GM12878 (cell line): Measurements from ENCODE around the gene TASOR2. TPM values are rescaled to one million over a fixed set of nuclear protein-coding genes. Genes with fewer than 3 reads are reported as not detected.

ENCODE experiments used
- ATAC-seq: fragments of 200-7000 bp; cut with Tn5 transposase; 3 replicates; pipeline ENCODE4 v1.9.1; 2020; ENCODE audit warnings: mild to moderate bottlenecking, moderate library complexity
- BruUV-seq: library from RNA; stranded (reverse); fragments of 400-500 nt; replicated peaks from 2 replicates; lab custom pipeline; 2021; lab: Mats Ljungman, UMichigan
- CTCF ChIA-PET: fragments of 300-600 bp; sonication (Branson Sonifier 250); formaldehyde crosslinking; extraction: SDS; loops from one replicate; lab custom pipeline; 2021; ENCODE audit warnings: inconsistent platforms; lab: Yijun Ruan, JAX
- POLR2A ChIA-PET: fragments of 350-600 bp; formaldehyde crosslinking; extraction: SDS; loops from one replicate; lab custom pipeline; 2021; ENCODE audit warnings: inconsistent platforms; lab: Charles Lee
- RAD21 ChIA-PET: fragments of 300-600 bp; sonication (Branson Sonifier 250); formaldehyde crosslinking; loops from one replicate; lab custom pipeline; 2023; ENCODE audit warnings: antibody characterized with exemption; ENCODE audit not compliant: unreplicated experiment; lab: Charles Lee
- SMC1A ChIA-PET: fragments of 300-600 bp; sonication (Branson Sonifier 250); formaldehyde crosslinking; loops from one replicate; lab custom pipeline; 2023; ENCODE audit not compliant: unreplicated experiment, uncharacterized antibody; lab: Charles Lee
- DNase-seq: peaks from one replicate; pipeline ENCODE4 v3.0.0-alpha.2; 2011; ENCODE audit warnings: low read depth, low spot score
- FAIRE-seq: peaks from 3 replicates; lab custom pipeline; 2011; peaks lifted over from hg19 to GRCh38; lab: Jason Lieb, UNC
- H2AFZ ChIP-seq: 2 replicates; pipeline ENCODE4 v1.6.0; 2011; ENCODE audit warnings: low read depth, low read length, control low read depth; ENCODE audit not compliant: control insufficient read depth
- H3K27ac ChIP-seq: 2 replicates; pipeline ENCODE4 v1.5.1; 2011; ENCODE audit warnings: control low read depth; ENCODE audit not compliant: control insufficient read depth, insufficient read depth
- H3K27me3 ChIP-seq, 2 experiments: replicated peaks in 1 of 2; 2 replicates each; pipeline versions ENCODE4 v1.6.0 to v1.6.1; 2011; ENCODE audit warnings: low read length in 1 of 2; ENCODE audit not compliant: control insufficient read depth in 2 of 2, insufficient read depth in 2 of 2
- H3K36me3 ChIP-seq, 2 experiments: 2 replicates each; pipeline ENCODE4 v1.5.1; 2011; ENCODE audit warnings: low read length in 1 of 2; ENCODE audit not compliant: control insufficient read depth in 2 of 2, insufficient read depth in 2 of 2
- H3K4me1 ChIP-seq: 2 replicates; pipeline ENCODE4 v1.6.1; 2011; ENCODE audit warnings: mild to moderate bottlenecking, low read length, moderate library complexity, mixed read lengths; ENCODE audit not compliant: control insufficient read depth, insufficient read depth
- H3K4me2 ChIP-seq: 2 replicates; pipeline ENCODE4 v1.6.0; 2011; ENCODE audit warnings: control low read depth; ENCODE audit not compliant: control insufficient read depth, insufficient read depth
- H3K4me3 ChIP-seq: fragments of 200-600 bp; sonication (generic); 2 replicates; pipeline ENCODE4 v1.5.1; 2016
- H3K79me2 ChIP-seq: 2 replicates; pipeline ENCODE4 v1.6.0; 2011; ENCODE audit warnings: low read length; ENCODE audit not compliant: control insufficient read depth, insufficient read depth
- H3K9ac ChIP-seq: 2 replicates; pipeline ENCODE4 v1.8.0; 2011; ENCODE audit warnings: low read length, control low read depth, mixed read lengths; ENCODE audit not compliant: control insufficient read depth, insufficient read depth
- H3K9me3 ChIP-seq: replicated peaks from 3 replicates; pipeline ENCODE4 v1.5.1; 2011; ENCODE audit warnings: mild to moderate bottlenecking, low read length; ENCODE audit not compliant: control insufficient read depth, insufficient read depth
- H4K20me1 ChIP-seq: 2 replicates; pipeline ENCODE4 v1.6.0; 2011; ENCODE audit not compliant: control insufficient read depth, insufficient read depth
- CEBPZ ChIP-seq: fragments of 150-350 bp; IDR thresholded peaks from 2 replicates; pipeline ENCODE4 v1.6.1; 2016; ENCODE audit warnings: low read depth, low read length
- E4F1 ChIP-seq: fragments of 450-650 bp; IDR thresholded peaks from 2 replicates; pipeline ENCODE4 v1.6.1; 2018; ENCODE audit warnings: borderline replicate concordance, mild to moderate bottlenecking; ENCODE audit not compliant: partially characterized antibody
- HDGF ChIP-seq: fragments of 450-650 bp; IDR thresholded peaks from 2 replicates; pipeline ENCODE4 v1.6.1; 2016; ENCODE audit warnings: antibody characterized with exemption
- NFYB ChIP-seq: IDR thresholded peaks from 2 replicates; pipeline ENCODE4 v1.6.1; 2011; ENCODE audit warnings: low read depth, mild to moderate bottlenecking, low read length, improper control_type of control experiment, moderate library complexity; ENCODE audit not compliant: insufficient read depth
- WGBS: methylation state at CpG from one replicate; pipeline ENCODE4 v1.1.6; 2016; ENCODE audit warnings: low lambda C conversion rate; ENCODE audit not compliant: insufficient replicate concordance, insufficient coverage; ENCODE audit errors: missing lambda C conversion rate; 5-methylcytosine and 5-hydroxymethylcytosine counted together
- in situ Hi-C: fragments of 300-500 bp; cut with MboI; formaldehyde crosslinking; loops from 9 replicates; pipeline ENCODE4 v1.14.3; 2018; ENCODE audit warnings: mixed read lengths
- intact Hi-C: fragments of 100-400 bp; cut with micrococcal nuclease; formaldehyde crosslinking; loops from one replicate; pipeline ENCODE4 v1.14.2; 2022; ENCODE audit not compliant: unreplicated experiment
- polyA plus RNA-seq, 11 experiments: library from polyadenylated mRNA; depleted of rRNA in 4 of 11; unstranded in 6 of 11; stranded (reverse) in 5 of 11; fragments of >200 nt; fragmentation: Nextera tagmentation in 4 of 11; fragmentation: Illumina TruSeq in 1 of 11; extraction: Ambion mirVana in 4 of 11; extraction: Trizol in 1 of 11; gene quantifications; 1 replicate in 1 of 11; 2 replicates in 10 of 11; pipeline versions ENCODE4 v1.2.1 to v1.2.3, GENCODE V29; 2011 to 2016; ENCODE audit warnings: inconsistent platforms in 2 of 11, missing spikeins in 2 of 11, low read depth in 1 of 11
- total RNA-seq, 4 experiments: library from RNA; depleted of rRNA in 3 of 4; stranded (reverse); fragments of >200 nt in 3 of 4; fragmentation: Illumina TruSeq in 1 of 4; extraction: Trizol in 1 of 4; gene quantifications; 2 replicates each; pipeline versions ENCODE4 v1.2.1 to v1.2.3, GENCODE V29; 2013 to 2021

Gene TASOR2
- total and polyA plus RNA-seq, 10 of the 15 experiments (the other 5 are each of a cell fraction or from before 2014, with no cell fraction given) = 8.2 to 54.7 (median 31.0) TPM

GRCh38 chr10:5723692-5724091, 39.1 kb downstream of the TASOR2 start:
- Histone ChIP-seq H3K4me2 (no peak overlapping the region), H3K9ac (no peak overlapping the region), H4K20me1 (no peaks in the 10 kb centered on the region), H3K9me3 (no peaks in the 10 kb centered on the region), H3K4me1 (no peaks in the 10 kb centered on the region), H3K27ac (no peak overlapping the region), H3K79me2 (no peaks in the 10 kb centered on the region; the same call in 1 of the 2 replicates), H3K4me3 (no peak overlapping the region), H3K27me3 (no peaks in the 10 kb centered on the region), H2AFZ (no peak overlapping the region), H3K36me3 (peaks cover 0 to 2% of the 10 kb centered on the region in 2 experiments; a peak in 2 of 4 replicates)
- DNase-seq (no peak), FAIRE-seq (peak; percentile 59), ATAC-seq (no peak)
- ChIA-PET POLR2A (no interaction called here), SMC1A (interaction anchor here (0.6 to 1.1 kb wide), 4 partner anchors 15 to 282 kb away, joined by 3 read pairs; no protein-coding TSS in a partner anchor), RAD21 (no interaction called here), CTCF (no interaction called here)
- intact Hi-C loops (no loop called here), in situ Hi-C loops (no loop called here)
- TF ChIP-seq NFYB (no peak), CEBPZ (no peak), HDGF (no peak), E4F1 (no peak)
- WGBS = 50% methylated on average over 2 of the region's 2 CpGs
- BruUV-seq = no TSS peak
